Colon (tissue), 2 donors: Measurements from ENCODE around the gene GRIK4.
"Not testable (repeated sequence)": the region's sequence is repeated elsewhere in the genome, so short reads cannot be mapped to it uniquely, and the experiment has no call there.

Source experiments
- FAIRE-seq: peaks from 2 replicates; lab custom pipeline; 2012; peaks lifted over from hg19 to GRCh38; lab: Jason Lieb, UNC
- donor health status: control.
- donor health status: control.

Gene GRIK4

DNA sequence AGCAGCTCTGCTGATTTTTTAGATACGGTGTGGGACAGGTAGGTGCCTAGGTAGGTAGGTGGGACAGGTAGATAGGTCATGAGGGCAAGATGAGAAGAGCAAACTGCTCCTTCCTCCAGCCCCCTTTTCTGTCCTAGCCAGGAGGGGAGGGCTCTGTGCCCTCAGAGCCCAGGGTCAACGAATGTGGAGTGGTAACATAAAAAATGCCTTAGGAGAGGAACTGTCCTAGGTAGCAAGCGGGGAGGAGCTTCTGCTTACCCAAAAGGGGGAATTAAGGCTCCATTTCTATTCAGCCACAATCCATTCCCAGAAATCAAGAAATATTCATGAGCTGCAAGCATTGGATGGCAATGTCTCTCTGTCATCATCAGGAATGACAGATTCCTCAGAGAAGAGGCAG lies 234.8 kb downstream of the GRIK4 start:
- no peak for FAIRE-seq

DNA sequence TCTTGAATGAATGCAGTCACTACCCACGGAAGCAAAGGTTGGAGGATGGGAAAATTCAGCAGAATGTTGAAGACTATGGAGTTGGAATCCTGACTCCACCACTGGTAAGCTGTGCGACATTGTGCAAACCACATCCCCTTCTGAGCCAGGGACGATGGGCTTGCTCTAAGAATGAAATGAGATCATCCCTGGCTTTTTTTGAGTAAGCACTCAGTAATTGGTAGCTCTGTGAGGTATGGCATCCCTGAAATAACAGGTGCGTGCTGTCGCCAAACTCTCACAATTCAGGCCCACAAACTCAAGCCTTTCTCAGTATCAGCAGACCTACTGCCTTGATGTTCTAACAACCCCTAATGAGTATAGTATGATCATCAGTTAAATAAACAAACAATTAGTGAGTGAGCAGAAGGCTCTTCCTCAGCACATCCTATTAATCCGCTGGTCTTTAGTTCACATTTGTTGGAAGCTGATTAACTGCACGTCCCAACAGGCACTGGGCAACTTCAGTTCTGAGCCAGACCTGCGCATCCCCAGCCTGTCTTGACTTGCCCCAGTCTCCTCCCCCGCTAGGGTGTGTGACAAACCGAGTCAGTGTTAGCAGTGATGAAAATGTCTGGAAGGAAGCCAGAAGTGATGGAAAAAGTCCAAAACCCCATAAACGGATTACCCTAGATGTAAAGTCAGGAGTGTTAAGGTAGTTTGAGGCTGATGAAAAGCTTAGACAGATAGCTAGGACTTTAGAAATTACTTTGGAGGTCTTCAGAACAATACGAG lies 235.5 kb downstream of the GRIK4 start:
- FAIRE-seq: no peak

DNA sequence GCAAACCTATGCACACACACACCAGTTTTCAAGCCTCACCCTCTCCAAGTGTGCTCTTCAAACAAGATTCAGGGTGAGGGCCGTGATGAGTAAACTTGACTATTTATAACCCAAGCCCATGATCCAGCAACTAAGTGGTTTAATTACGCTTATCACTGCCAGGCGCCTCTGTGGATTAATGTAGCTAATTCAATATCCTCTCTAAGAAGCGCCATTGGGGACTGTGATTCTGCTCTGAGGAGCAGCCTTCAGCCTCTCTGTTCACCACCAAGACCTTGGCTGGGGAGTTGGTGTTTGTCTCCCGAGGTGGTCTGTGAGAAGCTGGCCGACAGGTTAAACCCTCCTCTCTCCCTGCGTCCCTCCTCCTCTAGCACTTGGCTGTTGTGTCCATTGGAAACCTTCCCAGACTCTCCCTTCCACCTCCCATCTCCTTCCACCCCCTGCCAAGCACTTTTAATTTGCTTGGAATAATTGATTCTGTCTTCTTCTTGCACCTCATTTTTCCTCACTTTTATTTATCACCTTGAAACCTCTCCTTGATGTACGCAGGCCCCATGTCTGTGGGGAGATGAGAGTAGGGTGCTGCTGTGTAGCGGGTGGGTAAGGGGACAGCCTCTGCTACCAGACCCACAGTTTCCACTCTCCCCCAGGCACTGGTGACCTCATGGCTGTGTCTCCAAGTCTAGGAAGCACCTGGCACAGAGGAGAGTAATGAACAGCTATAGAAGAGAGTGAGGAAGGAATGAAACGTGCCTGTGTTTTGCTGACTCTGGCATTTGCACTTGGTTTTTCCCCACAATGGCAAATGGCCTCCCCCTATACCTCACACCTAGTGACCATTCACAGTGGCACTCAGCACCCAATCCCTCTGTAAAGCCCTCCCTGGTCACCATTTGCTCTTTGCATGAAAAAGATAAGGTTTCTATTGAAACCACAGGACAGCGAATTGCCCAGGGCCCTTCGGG lies 236.6 kb downstream of the GRIK4 start:
- FAIRE-seq: no peak

DNA sequence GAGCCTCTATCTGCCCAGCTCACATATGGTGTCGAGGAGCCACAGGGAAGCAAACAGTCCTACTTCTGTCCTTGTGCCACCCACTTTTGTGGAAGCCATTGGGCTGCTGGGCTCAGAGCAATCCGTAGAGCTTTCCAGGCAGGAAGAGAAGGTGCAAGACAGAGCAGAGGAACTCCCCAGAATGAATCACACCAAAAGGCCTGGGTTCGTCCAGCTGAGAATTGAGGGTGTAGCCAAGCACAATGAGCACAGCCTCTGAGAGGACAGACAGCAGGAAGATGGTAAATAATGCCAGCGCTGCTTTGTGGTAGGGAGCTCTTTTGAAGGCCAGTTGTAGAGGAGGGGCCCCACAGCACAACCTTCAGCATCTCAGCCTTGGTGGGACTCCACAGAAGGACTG lies 237.8 kb downstream of the GRIK4 start:
- no peak for FAIRE-seq

DNA sequence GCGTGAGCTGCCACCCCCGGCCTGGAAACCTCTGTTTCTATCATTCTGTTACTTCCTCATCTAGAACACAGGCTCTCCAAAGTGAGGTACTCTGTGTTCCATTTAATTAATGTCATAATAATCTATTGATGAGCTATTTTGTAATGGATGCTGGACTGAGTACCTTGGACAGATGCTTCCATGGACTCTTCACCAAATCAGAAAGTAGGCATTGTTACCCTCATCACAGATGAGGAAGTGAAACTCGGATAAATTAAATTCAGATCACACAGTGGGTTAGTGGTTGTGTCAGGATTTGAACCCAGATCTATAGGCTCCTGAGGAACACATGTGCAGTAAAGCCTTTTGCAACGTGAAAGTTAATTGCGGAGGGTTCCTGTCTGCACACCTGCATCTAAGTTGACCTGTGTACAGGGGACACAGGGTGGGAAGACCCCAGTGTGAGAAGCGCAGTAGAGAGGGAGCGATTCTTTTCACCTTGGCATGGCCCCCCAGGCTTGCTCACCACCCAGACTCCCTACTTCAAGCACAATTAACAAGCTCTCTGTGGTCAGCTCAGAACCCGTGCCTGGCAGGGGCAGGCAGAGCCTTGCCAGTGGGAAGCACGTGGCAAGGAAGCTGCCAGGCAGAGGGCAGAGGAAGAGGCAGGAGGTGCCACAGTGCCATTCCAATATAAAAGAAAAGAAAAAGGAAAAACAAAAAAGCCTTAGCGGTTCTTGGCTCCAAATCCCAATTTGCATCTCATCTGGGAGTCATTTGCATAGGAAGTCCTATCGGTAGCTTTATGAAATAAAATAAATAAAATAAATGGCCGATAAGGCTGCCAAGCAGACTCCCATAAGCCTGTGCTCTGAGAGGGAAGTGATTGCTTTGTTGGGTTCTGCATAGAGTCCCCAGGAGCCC lies 239.3 kb downstream of the GRIK4 start:
- FAIRE-seq: no peak

DNA sequence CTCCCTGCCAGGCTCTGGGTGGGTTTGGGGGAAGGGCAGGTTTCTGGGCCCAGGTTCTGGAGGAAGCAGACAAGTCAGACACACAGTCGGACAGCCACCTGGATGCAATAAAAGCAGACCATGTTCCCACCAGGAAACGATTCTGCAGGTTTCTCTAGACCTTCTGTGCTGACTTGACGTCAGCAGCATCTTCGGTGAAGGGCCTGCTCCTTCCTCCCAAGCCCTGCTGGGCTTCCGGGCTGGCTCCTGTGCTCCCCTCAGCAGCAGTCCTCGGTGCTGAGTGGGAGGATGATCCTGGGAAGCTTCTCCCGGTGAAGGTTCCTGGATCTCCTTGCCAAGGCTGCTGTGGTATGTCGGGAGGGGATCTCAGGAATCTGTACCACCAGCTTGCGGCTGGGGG lies 240.0 kb downstream of the GRIK4 start:
- no peak for FAIRE-seq

DNA sequence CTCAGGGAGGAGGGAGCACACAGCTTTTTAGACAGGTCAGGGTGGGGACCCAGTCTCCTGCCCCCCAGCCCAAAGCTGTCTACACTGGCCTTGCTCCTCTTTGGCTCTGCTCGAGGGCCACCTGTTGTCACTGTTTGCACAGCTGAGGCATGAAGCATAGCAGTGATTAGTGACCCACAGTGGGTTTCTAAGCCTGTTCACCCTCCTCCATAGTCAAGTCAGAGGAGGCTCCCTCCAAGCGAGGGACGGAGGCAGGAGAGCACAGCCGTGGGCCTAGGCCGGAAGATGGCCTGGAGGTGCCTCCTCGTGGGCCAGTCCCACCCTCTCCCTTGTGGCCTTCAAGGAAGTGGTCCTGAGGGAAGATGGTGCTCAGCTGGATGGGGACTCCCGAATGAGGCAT lies 241.1 kb downstream of the GRIK4 start:
- no peak for FAIRE-seq

DNA sequence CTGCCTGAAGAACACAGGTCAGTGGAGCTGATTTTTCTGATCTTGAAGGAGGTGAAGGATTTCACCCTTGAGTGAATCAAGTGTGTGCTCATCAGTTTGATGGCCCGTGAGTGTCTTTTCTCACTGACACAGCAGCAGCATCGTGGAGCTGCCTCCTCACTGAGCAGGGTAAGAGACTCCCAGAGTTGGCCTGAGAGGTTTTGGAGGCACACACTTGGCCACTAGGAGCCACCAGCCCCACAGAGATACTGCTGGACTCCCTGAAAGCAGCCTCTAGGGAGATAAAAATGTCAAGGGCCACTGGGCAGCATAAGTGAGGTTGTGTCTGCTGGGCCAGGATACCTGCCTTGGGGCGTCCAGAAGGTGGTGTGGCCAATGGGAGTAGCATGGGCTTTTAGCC lies 245.4 kb downstream of the GRIK4 start:
- no peak for FAIRE-seq

DNA sequence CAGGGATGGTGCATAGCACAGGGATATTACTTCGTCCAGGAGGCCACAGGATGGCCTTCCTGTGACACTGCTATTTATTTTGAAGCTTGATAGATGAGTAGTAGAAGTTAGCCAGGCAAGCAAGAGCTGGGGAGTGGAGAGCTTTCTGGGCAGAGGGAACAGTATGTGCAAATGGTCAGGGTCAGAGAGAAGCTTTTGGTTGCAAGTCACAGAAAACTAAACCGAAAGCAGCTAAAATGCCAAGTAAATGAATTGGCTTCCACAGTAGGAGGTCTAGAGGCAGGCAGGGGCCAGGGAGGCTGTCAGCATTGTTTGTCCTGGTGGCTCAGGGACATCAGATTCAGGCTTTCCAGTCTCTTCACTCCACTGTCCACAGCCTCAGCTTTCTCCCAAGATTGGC lies 247.5 kb downstream of the GRIK4 start:
- no peak for FAIRE-seq

DNA sequence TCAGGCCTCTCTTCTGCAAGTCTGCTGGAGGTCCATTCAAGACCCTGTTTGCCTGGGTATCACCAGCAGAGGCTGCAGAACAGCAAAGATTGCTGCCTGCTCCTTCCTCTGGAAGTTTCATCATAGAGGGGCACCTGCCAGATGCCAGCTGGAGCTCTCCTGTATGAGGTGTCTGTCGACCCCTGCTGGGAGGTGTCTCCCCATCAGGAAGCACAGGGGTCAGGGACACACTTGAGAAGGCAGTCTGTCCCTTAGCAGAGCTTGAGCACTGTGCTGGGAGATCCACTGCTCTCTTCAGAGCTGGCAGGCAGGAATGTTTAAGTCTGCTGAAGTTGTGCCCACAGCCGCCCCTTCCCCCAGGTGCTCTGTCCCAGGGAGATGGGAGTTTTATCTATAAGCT lies 254.2 kb downstream of the GRIK4 start:
- FAIRE-seq: not testable (repeated sequence)

DNA sequence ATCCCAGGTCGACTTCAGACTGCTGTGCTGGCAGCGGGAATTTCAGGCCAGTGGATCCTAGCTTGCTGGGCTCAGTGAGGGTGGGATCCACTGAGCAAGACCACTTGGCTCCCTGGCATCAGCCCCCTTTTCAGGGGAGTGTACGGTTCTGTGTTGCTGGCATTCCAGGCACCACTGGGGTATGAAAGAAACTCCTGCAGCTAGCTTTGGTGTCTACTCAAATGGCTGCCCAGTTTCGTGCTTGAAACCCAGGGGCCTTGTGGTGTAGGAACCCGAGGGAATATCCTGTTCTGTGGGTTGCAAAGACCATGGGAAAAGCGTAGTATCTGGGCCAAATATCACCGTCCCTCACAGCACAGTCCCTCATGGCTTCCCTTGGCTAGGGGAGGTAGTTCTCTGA lies 254.8 kb downstream of the GRIK4 start:
- FAIRE-seq: no peak

DNA sequence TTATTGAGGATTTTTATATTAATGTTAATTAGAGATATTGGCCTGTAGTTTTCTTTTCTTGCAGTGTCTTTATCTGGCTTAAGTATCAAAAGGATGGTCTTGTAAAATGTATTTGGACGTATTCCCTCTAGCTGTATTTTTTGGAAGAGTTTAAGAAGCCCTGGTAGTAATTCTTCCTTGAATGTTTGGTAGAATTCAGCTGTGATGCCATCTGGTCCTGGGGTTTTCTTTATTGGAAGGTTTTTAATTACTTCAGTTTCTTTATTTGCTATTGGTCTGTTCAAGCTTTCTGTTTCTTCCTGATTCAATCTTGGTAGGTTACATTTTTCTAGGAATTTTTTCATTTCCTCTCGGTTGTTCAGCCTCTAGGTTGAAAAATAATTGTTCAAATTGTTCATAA lies 257.4 kb downstream of the GRIK4 start:
- no peak for FAIRE-seq

DNA sequence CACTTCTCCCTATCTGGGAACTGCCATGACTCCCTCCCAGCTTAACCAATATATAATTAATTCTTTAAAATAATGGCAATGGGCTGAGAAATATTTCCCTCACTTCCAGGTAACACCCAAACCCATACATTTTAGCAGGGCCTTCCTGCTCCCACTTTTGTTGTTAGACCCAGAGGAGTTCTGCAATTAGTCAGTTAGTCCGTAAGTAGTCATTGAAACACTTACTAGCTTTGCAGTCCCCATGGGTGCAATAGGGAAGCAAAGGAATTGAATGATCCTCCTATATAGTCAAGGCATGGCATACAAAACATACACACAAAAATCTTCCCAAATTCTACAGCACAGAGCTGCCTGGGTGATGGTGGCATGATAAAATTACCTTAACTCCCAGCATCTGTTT lies 258.4 kb downstream of the GRIK4 start:
- no peak for FAIRE-seq

DNA sequence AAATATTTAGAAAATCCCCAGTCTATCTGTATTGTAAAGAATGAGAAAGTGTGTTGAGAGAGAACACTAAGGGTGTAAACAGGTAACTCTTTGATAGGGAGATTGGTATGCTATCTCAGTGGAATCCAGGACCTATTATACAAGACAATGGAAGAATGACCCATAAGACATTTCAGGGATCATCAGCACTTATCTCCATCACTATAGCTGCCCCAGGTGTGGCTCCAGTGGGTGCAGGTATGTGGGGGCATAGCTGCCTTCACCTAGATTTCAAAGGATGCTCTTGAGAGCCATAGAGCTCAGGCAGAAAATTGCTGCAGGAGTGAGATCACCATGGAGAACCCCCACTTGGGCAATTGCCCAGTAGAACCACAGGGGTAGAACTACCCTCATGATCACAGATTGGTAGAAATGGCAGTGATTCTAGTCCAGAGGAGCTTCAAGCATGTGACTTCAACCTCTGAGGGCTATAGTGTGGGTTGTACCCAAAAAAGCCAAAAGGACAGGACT lies 260.1 kb downstream of the GRIK4 start:
- FAIRE-seq: no peak

DNA sequence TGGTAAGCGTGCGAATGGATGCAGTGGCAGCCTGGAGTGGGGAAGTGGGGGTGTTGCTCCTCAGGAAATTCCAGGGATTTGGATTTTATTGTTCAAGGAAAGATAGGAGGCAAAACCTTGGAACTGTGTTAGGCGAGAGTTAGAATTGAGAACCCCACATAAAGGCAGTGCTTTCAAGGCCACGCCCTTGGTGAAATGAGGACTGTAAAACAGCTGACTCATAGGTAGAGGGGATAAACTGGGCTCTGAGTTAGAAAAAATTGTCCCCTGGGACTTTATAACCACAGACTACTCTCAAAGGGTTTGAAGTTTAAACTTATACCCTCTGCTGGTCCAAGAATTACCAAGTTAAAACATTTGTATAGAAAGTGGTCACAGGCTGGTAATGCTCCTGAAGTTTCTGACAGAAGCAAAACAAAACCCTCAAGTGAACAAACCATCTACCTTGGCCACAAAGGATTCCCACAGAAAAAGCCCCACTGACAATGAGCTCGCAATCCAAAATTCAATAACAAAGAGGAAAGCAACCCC lies 262.0 kb downstream of the GRIK4 start:
- FAIRE-seq: no peak

DNA sequence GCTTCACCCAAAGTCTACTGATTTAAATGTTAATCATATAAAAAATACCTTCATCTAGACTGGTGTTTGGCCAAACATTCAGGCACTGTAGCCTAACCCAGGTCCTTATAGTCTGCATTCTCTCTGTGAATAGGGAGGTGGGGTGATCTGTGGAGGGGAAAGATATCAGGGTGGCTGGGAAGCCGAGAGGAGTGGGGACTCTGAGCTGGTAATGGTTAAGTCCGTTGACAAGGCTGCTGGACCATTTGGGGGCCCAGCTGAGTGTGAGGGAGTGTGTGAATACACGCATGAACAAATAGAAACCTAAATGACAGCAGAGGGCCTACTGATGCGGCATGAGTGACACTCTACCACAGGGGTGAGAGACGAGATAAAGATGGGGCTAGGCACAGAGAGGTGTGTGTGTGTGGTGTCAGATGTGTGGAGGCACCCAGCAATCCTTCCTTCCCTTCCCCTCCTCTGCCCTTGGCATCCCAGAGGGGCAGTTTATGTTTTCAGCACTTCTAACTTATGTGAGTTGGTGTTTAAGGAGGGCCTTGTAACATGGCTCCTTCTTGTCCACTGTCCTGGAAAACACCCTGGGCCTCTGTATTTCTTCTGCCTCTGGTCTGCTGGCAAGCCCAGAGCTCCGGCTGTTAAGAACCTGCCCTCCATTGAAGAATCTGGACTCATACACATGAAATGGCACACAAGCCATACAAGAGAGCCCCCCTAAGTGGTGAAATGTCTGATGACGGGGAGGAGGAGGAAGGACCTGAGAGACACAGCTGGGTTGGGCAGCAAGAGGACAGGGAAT lies 263.2 kb downstream of the GRIK4 start:
- no peak for FAIRE-seq

DNA sequence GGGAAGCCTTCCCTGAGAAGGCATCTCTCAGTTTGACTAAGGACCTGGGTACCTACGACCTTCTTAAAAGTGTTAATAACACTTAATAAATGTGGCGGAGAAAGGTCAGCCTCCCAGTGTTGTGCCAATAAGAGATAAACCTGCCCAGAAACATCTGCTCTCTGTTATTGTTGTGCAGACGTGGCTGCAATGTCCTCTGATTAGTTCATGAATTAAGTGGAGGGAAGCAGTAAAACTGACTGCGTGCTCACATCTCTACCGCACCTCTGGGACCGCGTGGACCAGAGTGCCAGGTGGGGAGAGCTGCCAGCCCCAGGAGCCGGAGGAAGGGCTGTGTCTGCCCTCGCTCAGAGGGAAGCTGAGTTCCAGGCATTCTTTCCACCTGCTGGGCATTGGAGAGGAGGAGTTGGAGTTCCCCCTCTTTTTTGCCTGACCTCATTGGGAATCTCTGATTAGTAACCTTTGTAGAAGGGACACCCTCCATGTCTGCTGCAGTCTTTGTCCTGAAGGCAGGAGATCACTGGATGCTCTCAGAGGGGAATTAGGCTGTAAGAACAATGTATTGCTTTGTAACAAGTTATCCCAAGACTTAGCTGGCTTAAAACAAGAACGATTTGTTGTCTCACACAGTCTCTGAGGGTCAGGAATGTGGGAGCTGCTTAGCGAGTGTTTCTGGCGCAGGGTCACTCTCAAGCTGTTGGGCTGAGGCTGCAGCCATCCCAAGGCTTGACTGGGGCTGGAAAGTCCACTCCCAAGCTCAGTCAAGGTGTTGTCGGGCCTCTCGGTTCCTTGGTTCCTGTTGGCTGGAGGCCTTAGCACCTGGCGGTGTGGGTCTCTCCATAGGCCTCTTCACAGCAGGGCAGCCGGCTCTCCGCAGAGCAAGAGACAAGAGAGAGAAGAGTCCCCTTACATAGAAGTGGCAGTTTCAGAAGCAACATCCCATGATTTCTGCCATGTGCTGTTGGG lies 264.7 kb downstream of the GRIK4 start:
- FAIRE-seq: no peak

DNA sequence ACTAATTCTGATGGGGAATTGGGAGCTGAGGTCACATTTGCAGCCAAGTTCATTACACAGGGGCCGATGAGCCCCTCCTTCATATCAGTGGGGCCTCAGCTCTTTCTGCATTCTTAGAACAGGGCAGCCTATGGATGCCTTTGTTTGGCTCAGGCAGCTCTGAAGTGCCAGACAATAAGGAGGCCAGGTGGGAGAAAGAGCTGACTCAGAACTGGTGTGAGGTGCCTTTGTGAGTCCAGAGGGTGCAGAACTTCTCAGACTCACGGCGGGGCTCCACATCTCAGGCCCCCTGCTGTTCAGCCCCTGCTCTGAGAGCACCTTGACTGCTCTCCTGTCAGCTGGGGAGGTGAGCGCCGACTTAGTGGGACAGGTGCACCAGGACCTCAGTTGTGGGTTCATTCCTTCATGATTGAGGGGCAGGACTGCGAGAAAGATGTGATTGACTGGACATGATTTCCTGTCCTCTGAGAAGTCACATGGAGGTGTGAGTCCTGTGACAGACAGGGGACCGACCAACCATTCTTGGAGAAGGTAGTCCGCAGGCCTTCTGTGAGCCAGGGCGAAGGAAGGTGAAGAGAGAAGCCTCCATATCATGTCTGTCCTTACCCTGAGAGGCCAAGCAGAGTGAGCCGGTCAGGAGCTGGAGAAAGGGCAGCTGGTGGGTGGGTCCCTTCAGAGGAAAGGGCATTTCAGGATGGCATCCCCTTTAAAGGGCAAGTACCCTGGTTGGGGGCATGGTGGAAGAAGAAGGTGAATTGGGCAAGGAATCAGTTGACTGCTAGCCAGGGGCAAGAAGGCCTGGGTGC lies 267.3 kb downstream of the GRIK4 start:
- no peak for FAIRE-seq

DNA sequence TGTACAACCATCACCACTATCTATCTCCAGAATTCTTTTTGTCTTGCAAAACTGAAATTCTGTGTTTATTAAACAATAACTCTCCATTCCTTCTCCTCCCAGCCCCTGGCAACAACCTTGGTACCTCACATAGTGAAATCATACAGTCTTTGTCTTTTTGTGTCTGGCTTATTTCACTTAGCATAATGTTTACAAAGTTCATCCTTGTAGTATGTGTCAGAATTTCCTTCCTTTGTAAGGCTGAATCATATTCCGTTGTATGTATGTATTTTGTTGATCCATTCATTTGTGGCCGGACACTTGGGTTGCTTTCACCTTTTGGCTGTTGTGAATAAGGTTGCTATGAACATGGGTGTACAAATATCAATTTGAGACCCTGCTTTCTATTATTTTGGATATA lies 268.7 kb downstream of the GRIK4 start:
- FAIRE-seq: no peak
